ENCODE measurements around the gene IL9R.
"Not testable (repeated sequence)": the region's sequence is repeated elsewhere in the genome, so short reads cannot be mapped to it uniquely, and the experiment has no call there.

Gene IL9R, protein sequence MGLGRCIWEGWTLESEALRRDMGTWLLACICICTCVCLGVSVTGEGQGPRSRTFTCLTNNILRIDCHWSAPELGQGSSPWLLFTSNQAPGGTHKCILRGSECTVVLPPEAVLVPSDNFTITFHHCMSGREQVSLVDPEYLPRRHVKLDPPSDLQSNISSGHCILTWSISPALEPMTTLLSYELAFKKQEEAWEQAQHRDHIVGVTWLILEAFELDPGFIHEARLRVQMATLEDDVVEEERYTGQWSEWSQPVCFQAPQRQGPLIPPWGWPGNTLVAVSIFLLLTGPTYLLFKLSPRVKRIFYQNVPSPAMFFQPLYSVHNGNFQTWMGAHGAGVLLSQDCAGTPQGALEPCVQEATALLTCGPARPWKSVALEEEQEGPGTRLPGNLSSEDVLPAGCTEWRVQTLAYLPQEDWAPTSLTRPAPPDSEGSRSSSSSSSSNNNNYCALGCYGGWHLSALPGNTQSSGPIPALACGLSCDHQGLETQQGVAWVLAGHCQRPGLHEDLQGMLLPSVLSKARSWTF

DNA sequence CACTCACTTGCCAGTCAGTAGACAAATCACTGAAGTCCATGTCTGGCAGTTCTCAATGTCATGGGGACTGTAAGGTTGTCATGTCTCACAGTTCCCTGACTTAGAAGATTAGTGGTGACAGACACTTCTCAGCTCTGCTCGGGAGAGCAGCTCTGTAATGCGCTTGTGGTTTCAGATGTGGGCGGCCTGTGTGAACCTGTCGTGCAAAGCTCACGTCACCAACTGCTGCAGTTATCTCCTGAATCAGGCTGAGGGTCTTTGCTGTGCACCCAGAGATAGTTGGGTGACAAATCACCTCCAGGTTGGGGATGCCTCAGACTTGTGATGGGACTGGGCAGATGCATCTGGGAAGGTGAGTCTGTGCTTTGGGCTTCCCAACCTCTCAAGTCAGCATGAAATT lies at the start of gene IL9R:
TSS of gene IL9R (plus strand) at position 261 of the 400 bp plus-strand sequence. CDS start at position 325, 64 bp downstream.
- FAIRE-seq = no peak

DNA sequence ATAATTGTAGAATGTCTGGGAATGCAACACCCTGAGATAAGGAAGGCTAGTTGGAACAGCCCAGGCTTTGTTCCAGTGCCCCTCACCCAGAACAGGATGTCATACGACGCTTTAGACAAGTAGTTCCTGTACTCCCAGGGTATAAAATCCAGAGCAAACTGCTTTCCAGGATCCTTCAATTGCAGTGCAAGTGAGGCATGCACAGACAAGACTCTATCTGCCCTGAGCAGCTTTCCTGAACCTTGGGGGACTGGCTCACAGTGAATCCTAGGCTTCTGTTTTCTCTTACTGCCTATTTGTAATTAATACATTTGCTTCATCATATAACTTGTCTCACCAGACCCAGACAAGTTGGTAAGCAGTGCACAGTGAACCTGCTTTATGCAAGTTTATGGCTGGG lies 48.4 kb upstream of the IL9R start:
- FAIRE-seq = no peak

DNA sequence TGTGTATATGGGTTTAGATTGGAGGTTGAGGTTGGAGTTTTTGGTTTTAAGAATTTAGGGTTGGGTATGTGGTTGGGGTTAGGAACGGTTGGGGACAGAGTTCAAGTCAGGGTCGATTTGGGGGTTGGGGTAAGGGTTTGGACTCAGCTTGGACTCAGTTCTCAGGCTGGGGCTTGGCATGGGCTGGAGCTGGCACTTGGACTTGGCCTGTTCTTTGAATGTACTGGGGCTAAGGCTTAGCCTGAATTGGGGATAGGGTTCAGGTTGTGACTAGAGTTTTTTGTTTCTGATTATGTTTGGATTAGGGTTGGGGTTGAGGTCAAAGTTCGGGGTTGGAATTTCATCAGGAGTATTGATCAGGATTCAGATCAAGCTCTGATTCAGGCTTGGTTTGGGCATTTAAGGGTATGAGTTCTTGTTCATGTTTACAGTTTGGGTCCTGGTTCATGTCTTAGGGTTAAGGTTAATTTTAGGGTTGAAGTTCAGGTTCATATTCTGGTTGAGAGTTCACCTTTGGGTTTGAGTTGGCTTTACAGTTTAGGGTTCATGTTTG lies 46.2 kb upstream of the IL9R start:
- FAIRE-seq = no peak

DNA sequence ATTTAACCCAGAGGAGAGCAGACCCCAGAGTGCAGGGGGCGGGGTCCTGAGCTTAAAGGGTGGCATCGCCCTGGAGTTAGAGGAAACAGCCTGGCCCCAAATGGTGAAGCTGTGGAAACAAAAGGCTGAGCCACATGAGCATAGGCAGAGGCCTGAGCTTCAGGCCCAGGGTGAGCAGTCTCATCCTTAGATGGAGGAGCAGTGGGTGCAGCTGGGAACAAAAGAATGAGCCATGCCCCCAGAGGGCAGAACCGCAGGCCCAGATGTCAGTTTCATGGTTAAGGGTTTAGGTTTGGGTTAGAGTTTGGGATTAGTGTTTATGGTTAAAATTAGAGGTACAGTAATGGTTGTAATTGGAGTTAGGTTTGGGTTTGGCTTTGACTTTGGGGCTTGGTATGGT lies 44.4 kb upstream of the IL9R start:
- FAIRE-seq = no peak

DNA sequence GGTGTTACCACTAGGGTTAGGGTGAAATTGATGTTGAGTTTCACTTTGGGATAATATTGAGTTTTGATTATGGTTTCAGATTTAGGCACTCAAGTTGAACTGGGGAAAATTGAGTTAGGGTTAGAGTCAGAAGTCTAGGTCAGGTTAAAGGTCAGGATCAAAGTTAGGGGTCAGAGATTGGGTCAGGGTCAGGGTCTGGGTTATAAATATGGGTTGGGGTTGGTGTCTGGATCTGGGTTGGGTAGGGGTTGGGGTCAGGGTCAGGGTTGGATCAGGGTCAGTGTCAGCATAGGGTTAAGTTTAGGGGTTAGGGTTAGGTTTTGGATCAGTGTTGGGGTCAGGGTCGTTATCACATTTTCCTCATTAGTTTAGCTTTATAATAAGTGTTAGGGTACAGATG lies 42.7 kb upstream of the IL9R start:
- no peak for FAIRE-seq

DNA sequence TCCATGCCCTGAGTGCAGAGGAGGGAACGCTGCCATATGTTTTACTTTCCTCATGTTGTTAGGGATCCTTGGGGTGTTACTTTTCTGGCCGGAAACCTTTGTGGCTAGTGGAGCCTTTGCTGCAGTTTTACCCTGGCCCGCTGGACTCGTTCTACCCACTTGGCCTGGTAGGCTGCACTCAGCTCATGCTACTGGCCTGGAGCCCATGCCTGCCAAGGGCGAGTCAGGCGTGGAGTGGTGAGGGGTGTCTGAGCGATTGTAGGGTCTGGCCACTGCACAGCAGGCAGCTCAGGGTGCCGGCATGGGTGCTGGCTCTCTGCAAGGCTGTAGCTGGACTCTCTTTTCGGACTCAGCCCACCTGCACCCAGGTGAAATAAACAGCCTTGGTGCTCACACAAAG lies 41.4 kb upstream of the IL9R start:
- FAIRE-seq = no peak

DNA sequence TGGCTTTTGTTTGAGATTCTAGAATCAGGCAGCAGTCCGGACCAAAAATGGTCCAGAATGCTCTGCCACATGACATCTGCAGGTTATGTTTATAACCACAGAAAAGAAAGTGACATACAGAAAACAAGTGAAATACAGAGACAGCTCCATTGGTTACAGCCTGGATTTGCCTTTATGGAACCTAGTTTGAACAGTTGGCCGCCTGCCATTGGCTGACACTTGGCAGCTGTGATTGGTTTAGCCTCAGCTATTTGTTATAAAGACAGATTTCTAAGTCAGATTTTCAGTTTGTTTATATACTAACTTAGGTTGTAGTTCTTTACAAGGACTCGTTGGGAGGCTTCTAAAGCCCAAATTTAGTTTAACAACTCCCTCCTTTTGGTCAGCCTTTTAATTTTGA lies 40.8 kb upstream of the IL9R start:
- FAIRE-seq = no peak

DNA sequence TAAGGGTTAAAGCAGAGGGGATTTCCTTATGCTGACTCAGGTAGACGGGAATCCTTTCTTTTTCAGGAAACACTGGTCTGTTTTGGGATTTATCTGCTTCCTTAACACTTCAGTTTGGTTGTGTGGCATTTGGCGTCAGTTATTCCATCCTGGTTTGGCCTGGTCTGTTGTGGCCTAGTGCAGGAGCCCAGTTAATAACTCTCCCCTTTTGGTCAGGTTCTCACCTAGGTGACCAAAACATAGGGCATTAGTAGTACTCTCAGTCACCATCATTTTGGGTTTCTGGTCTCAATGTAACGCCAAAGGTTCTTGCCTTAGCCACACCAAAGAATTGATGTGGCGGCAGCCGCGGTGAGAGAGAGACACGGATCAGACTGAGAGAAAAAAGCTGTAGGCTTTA lies 39.7 kb upstream of the IL9R start:
- no peak for FAIRE-seq

DNA sequence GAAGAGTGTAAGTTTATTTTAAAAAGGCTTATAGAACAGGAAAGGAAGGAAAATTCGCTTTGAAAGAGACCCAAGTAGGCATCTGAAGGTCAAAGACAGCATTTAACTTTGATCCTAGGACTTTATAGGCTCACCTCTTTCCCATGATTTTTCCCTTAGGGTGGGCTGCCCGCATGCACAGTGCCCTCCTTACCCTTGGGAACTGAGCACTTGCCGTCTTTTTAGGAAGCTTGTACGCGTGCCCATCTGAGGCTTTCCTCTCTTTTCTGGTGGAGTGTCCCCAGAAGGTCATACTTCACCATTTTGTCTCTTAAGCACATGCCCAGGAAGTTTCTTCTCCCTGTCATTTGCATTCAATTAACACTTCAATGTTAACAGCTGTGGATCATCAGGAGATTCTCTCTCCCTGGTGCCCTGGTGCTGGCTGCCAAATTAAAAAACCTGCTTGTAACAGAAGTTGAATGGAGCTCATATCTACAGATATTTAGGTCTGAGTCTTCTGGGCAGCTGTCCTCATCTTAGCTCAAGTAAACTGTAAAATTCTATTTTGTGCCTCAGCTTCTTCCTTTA lies 38.4 kb upstream of the IL9R start:
- FAIRE-seq = no peak

DNA sequence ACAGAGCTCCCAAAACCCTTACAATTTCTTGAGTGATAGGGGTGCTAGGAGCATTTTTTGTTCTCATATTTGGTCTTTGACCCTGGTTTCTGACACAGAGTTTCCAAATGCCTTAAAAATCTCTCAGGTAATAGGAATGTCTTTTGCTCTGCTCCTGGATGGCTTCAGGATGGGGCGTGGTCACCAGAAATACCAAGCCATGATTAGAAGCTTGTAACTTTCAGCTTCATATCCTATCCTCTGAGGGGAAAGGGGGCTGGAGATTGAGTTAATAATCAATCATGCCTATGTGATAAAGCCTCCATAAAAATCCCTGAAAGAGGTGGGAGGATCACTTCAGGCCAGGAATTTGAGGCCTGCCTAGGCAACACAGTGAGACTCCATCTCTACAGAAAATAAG lies 34.6 kb upstream of the IL9R start:
- no peak for FAIRE-seq

DNA sequence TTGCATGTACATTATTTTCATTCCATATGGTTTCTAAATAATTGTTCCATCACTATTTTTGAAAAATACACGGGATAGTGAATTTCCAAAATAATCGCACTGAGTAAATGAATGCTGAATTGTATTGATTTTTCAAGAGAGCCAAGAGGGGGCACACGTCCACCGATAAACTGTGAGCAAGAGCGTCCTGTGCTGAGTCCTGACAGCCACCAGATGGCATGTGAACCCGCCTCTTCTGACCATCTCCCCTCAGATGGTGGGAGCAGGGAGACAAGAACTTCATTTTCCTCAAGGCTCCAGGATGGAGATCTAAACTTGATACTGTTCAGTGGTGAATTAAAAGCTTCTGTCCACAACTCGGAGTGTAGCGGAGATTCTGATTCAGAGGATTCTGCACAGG lies 30.6 kb upstream of the IL9R start:
- FAIRE-seq = no peak

DNA sequence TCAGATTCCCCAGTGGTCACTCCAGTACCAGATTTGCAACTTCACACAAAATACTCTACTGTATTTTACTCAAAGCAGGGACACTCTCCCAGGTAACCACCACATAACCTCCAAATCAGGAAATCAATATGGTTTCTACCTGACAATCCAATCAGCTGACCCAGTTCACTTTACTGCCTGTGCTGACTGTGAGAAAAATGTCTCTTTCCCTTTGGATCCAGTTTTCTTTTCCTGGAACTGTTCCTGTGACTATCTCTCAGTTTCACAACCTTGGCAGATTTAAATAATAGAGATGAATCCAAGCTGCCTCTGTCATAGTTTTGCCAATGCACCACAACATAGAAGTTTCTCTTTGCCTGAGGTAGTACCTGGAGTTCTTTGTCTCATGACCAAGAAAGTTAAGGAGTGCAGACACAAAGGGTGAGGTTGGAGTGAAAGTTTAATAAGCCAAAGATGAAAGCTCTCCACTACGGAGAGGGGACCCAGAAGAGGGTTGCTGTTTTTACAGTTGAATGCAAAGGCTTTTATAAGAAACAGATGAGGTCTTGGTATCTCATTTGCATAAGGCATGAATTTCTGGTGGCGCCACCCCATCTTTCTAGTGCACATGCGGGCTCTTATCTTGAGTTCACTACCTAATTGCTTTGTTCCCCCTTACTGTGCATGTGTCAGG lies 29.7 kb upstream of the IL9R start:
- no peak for FAIRE-seq

DNA sequence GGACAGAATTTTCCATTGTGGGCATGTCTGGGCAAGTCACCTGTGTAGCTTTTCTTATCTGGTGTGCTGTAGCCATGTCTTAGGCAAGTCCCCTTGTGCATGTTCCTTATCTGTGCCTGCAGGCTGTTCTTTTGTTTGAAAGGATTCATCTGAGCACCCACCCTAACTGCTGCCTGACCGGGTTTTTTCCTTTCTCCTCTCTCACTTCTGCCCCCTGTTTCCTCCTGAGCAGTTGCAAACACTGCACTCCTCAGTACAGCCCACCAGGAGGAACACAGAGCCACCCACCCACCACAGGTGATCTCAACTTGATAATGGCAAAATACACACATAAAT lies 29.2 kb upstream of the IL9R start:
- FAIRE-seq = no peak

DNA sequence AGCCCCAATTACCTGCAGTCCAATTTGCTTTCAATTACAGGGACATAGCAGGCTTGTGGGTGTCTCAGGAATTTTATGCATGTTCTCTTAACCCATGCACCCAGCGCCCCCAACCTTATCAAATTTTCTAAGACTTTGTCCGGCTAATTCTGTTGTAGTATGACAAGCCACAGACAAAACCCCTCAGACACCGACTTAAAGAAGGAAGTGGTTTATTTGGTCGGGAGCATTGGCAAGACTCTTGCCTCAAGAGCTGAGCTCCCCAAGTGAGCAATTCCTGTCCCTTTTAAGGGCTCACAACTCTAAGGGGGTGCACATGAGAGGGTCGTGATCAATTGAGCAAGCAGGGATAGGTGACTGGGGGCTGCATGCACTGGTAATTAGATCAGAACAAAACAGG lies 28.7 kb upstream of the IL9R start:
- FAIRE-seq = no peak

DNA sequence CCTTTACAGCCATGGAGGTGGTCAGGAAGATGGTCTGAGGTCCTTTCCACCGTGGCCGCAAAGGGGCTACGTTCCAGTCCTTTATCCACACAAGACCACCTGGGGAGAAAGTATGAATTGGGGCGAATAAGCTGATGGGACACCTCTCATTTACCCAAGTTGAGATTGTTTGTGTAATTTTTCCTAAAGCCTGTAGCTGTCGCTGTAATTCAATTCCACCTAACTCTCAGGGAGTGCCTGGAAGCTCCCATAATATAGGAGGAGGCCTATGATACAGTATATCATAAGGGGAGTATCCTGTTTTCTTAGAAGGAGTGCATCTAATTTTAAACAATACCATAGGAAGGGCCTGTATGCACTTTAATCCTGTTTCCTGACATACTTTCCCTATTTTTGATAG lies 25.8 kb upstream of the IL9R start:
- not testable (repeated sequence) for FAIRE-seq

DNA sequence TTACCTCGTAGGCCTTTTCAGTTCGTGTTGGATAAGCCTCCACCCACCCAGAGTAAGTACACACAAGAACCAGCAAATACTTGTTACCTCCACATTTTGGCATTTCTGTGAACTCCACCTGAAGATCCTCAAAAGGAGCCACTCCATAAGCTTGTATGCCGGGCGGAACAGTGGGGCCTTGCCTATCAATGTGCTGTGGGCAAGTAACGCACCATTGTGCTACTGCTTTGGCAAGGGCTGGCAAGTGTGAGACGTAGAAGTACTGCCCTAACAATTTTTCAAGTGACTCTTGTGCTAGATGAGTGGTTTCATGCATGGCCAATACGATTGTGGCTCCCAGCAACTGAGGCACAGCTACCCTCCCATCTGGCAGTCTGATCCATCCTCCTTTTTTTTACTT lies 25.3 kb upstream of the IL9R start:
- not testable (repeated sequence) for FAIRE-seq

DNA sequence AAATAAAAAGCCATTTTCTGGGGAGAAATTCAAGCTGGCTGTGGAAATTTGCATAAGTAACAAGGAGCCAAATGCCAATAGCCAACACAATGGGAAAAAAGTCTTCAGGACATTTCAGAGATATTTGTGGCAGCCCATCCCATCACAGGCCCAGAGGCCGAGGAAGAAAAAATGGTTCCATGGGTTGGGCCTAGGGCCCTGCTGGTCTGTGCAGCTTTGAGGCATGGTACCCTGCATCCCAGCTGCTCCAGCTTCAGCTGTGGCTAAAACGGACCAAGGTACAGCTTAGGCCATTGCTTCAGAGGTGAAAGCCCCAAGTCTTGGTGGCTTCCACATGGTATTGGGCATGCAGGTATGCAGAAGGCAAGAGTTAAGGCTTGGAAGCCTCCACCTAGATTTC lies 14.2 kb upstream of the IL9R start:
- no peak for FAIRE-seq

DNA sequence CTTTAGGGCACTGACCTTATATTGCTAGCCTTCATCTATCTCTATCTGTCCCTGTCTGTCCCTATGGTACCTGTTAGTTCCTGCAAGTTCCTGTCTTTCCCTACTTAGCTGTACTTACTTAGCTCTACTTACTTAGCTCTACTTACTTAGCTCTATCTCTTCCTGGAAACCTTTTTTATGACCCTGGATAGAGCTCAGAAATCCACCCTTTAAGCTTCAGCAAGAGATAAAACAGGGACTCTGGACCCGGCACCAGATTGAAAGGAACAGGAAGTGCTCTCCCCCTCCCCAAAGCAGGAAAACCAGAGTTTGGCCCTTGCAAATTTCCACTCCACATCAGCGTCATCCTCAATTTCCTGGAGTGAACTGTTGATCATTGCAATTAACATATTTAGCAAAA lies 12.3 kb upstream of the IL9R start:
- FAIRE-seq = no peak

DNA sequence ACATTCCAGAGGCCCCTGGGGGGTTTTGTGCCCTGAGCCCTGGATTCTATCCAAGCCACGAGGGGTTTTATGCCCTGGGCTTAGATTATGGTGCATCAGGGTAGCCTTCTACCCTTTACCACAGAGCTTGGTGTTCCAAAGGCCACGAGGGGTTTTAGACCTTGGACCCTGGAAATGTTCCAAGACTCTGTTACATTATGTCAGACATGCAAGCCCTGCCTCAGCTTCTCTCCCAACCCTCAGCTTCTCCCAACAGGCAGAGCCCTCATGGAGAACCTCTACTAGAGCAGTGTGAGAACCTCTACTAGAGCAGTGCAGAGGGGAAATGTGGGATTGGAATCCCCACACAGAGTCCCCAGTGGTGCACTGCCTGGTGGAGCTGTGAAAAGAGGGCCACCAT lies 10.5 kb upstream of the IL9R start:
- FAIRE-seq = not testable (repeated sequence)

DNA sequence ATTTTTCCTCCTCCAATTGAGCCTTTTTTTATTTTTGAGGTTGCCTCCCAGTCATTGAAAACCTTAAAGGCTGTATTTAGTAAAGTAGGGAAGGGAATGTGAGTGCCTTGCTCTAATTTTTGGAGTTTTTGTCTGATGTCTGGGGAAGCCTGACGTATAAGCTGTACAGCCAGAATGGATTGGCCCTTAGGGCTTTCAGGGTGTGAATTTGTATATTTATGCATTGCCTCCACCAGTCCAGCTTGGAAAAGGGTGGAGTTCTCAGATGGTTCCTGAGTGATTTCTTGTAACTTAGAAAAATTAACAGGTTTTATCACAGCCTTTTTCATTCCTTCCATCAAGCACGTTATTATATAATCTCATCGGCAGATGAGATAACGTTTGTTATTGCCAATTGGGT lies 8.6 kb upstream of the IL9R start:
- FAIRE-seq = no peak

DNA sequence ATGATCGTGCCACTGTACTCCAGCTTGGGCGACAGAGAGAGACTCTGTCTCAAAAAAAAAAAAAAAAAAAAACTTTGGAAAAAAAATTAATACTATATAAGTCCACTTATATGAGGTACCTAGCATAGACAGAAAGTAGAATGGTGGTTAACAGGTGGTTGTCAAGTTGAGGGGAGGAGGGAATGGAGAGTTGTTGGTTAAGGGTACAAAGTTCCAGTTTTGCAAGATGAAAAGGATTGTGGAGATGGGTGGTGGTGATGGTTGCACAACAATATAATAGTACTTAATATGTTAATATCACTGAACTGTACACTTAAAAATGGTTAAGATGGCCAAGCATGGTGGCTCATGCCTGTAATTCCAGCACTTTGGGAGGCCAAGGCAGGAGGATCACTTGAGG lies 4.1 kb upstream of the IL9R start:
- FAIRE-seq = no peak

DNA sequence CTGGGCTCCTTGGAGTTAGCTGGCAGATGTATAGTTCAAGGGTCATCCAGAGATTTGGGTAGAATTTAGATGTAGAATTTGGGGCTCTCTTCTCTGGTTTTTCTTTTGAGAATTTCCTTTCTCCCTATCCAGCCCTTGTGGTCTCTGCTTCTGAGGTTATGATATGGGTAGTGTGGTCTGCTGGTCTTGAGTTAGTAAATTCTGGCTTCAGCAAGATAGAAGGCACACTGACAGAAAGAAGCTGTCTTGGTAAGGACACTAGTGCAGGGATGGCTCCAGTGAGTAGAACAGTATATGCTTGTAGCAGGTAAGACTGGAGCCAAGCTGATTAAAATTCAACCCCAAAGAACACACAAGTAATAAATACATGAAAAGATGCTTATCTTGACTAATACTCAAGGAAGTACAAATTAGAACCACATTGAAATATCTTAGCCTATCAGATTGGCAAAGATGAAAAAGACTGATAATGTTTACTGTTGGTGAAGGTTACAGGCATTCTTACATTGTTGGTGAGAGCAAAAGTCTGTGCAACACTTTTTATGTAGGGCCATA lies 2.1 kb upstream of the IL9R start:
- no peak for FAIRE-seq

DNA sequence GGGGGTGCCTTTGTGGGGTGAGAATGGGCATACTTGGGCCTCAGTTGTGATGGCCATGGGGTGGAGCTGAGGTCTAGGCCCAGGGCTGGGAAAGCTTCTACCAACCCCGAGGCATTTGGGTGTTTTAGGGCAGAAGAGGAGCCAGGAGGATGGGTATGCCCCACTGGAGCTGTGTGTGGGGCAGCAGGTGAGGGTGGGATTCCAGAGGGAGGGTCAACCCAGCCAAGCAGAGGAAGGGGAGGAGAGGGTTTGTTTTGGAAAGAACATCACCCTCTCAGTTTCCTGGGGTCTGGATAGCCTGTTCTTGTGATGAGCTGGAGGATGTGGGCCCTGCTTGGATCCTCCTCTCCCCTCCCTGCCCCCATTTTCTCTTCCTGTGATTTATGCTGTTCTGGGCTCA lies 620 bp downstream of the IL9R start:
- no peak for FAIRE-seq
